SU-DHL-6 (cell line): Measurements from ENCODE around the gene C22orf15.

Experiments used
- H2AFZ ChIP-seq: fragments of 200-600 bp; sonication (generic); 2 replicates; pipeline ENCODE4 v1.6.1; 2014; ENCODE audit warnings: low read depth, mild to moderate bottlenecking, moderate library complexity, mixed read lengths, antibody characterized with exemption, low read length; ENCODE audit not compliant: severe bottlenecking
- H3F3A ChIP-seq: fragments of 200-600 bp; shearing (Covaris generic); 2 replicates; pipeline ENCODE4 v1.6.0; 2016; ENCODE audit warnings: antibody characterized with exemption, mild to moderate bottlenecking; ENCODE audit not compliant: insufficient read depth
- H3K27ac ChIP-seq: fragments of 200-600 bp; sonication (generic); 2 replicates; pipeline ENCODE4 v1.5.1; 2016; ENCODE audit warnings: low read depth, mild to moderate bottlenecking, low read length, moderate library complexity, mixed read lengths
- H3K27me3 ChIP-seq: fragments of 200-600 bp; sonication (generic), shearing (Covaris generic); 2 replicates; pipeline ENCODE4 v1.6.0; 2014; ENCODE audit warnings: mild to moderate bottlenecking, low read length
- H3K36me3 ChIP-seq: fragments of 200-600 bp; sonication (generic); 2 replicates; pipeline ENCODE4 v1.6.1; 2014; ENCODE audit warnings: mild to moderate bottlenecking, low read length, mixed read lengths
- H3K4me2 ChIP-seq: fragments of 300-600, 200-600 bp; shearing (Covaris generic), sonication (generic); 2 replicates; pipeline ENCODE4 v1.6.0; 2014; ENCODE audit warnings: low read length, low read depth, mild to moderate bottlenecking; ENCODE audit not compliant: poor library complexity, severe bottlenecking
- H3K4me3 ChIP-seq: fragments of 200-600 bp; sonication (generic); 2 replicates; pipeline ENCODE4 v1.5.1; 2014; ENCODE audit warnings: antibody characterized with exemption, low read length, mild to moderate bottlenecking, mixed read lengths; ENCODE audit not compliant: insufficient read depth, poor library complexity, severe bottlenecking
- H3K79me2 ChIP-seq: fragments of 200-600 bp; sonication (generic); 2 replicates; pipeline ENCODE4 v1.6.1; 2014; ENCODE audit warnings: mild to moderate bottlenecking, low read length, moderate library complexity; ENCODE audit not compliant: insufficient read depth
- H3K9ac ChIP-seq: fragments of 200-600 bp; sonication (generic); 2 replicates; pipeline ENCODE4 v1.7.0; 2014; ENCODE audit warnings: mild to moderate bottlenecking, low read length
- H3K9me2 ChIP-seq: fragments of 200-600 bp; sonication (generic); replicated peaks from 2 replicates; pipeline ENCODE4 v1.6.1; 2014; ENCODE audit warnings: low read length; ENCODE audit not compliant: insufficient read depth
- H3K9me3 ChIP-seq: fragments of 200-600 bp; sonication (generic); 2 replicates; pipeline ENCODE4 v1.6.1; 2014; ENCODE audit warnings: low read length, mixed read lengths; ENCODE audit not compliant: insufficient read depth
- H4K20me1 ChIP-seq: fragments of 200-600 bp; sonication (generic); 2 replicates; pipeline ENCODE4 v1.6.1; 2014; ENCODE audit warnings: low read depth, mild to moderate bottlenecking, antibody characterized with exemption, low read length, moderate library complexity, mixed read lengths
- EZH2phosphoT487 ChIP-seq: fragments of 200-600 bp; sonication (generic), shearing (Covaris generic); conservative IDR thresholded peaks from 2 replicates; pipeline ENCODE4 v1.6.1; 2018; ENCODE audit warnings: mild to moderate bottlenecking, antibody characterized with exemption, low read length, moderate library complexity, mixed read lengths
- TF ChIP-seq, protein P1 (sequence below): fragments of 200-600 bp; sonication (generic); IDR thresholded peaks from one replicate; pipeline ENCODE4 v1.5.1; 2017; ENCODE audit warnings: antibody characterized with exemption, mild to moderate bottlenecking, low read length, moderate library complexity; ENCODE audit not compliant: insufficient read depth, poor library complexity, severe bottlenecking

Gene C22orf15

DNA sequence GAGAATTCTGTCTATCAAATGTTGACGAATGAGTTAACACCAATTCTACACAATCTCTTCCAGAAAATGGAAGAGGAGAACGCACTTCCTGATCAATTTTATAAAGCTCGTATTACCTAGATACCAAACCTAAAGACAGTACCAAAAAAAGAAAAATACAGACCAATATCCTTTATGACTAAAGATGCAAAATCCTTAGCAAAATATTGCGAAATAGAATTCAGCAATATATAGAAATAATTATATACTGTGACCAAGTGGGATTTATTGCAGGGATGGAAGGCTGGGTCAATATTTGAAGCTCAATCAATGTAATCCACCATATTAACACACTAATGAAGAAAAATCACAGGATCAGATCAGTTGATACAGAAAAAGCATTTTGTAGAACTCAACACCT lies 49.6 kb downstream of the C22orf15 start:
- no peak for TF ChIP-seq EZH2phosphoT487
- TF ChIP-seq, protein P1, sequence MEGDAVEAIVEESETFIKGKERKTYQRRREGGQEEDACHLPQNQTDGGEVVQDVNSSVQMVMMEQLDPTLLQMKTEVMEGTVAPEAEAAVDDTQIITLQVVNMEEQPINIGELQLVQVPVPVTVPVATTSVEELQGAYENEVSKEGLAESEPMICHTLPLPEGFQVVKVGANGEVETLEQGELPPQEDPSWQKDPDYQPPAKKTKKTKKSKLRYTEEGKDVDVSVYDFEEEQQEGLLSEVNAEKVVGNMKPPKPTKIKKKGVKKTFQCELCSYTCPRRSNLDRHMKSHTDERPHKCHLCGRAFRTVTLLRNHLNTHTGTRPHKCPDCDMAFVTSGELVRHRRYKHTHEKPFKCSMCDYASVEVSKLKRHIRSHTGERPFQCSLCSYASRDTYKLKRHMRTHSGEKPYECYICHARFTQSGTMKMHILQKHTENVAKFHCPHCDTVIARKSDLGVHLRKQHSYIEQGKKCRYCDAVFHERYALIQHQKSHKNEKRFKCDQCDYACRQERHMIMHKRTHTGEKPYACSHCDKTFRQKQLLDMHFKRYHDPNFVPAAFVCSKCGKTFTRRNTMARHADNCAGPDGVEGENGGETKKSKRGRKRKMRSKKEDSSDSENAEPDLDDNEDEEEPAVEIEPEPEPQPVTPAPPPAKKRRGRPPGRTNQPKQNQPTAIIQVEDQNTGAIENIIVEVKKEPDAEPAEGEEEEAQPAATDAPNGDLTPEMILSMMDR, result no peak
- H3K4me2 ChIP-seq, result no peak overlapping the region
- no peak overlapping the region for H3K27ac ChIP-seq
- peaks cover 56% of the 10 kb centered on the region for H3K79me2 ChIP-seq
- peaks cover 22% of the 10 kb centered on the region; the same call in 1 of the 2 replicates for H3K36me3 ChIP-seq
- peaks cover 2% of the 10 kb centered on the region; the same call in 1 of the 2 replicates for H4K20me1 ChIP-seq
- H3K9ac ChIP-seq, result no peak overlapping the region
- peaks cover 15% of the 10 kb centered on the region; the same call in 1 of the 2 replicates for H3F3A ChIP-seq
- H3K27me3 ChIP-seq, result no peaks in the 10 kb centered on the region
- H3K9me3 ChIP-seq, result no peaks in the 10 kb centered on the region
- no peaks in the 10 kb centered on the region for H3K9me2 ChIP-seq
- no peak overlapping the region for H3K4me3 ChIP-seq
- H2AFZ ChIP-seq, result no peak overlapping the region
